Retinal pigment epithelial cell (primary cell): ENCODE measurements around the gene LPA.
"Not testable (repeated sequence)": the region's sequence is repeated elsewhere in the genome, so short reads cannot be mapped to it uniquely, and the experiment has no call there.

Experiments used
- DNase-seq: peaks from one replicate; pipeline ENCODE4 v3.0.0-alpha.2; 2010; ENCODE audit warnings: low read depth
- H3K4me3 ChIP-seq: 2 replicates; pipeline ENCODE4 v1.5.1; 2011; ENCODE audit warnings: mild to moderate bottlenecking, low read length, control low read depth, moderate library complexity
- TF ChIP-seq, protein P1 (sequence below): conservative IDR thresholded peaks from 2 replicates; pipeline ENCODE4 v1.5.1; 2011; ENCODE audit warnings: low read depth, low read length, control low read depth, inconsistent platforms

The LPA gene

DNA sequence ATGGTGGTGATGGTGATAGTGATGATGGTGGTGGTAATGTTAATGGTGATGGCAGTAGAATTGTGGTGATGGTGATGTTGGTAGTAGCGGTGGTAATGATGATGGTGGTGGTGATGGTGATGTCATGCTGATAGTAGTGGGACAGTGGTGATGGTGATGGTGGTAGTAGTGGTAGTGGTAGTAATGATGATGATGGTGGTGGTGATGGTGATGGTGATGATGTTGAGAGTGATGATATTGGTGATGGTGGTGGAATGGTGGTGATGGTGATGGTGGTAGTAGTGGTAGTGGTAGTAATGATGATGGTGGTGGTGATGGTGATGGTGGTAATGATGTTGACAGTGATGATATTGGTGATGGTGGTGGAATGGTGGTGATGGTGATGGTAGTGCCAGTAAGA is 128.8 kb downstream of the LPA start:
- TF ChIP-seq, protein P1, sequence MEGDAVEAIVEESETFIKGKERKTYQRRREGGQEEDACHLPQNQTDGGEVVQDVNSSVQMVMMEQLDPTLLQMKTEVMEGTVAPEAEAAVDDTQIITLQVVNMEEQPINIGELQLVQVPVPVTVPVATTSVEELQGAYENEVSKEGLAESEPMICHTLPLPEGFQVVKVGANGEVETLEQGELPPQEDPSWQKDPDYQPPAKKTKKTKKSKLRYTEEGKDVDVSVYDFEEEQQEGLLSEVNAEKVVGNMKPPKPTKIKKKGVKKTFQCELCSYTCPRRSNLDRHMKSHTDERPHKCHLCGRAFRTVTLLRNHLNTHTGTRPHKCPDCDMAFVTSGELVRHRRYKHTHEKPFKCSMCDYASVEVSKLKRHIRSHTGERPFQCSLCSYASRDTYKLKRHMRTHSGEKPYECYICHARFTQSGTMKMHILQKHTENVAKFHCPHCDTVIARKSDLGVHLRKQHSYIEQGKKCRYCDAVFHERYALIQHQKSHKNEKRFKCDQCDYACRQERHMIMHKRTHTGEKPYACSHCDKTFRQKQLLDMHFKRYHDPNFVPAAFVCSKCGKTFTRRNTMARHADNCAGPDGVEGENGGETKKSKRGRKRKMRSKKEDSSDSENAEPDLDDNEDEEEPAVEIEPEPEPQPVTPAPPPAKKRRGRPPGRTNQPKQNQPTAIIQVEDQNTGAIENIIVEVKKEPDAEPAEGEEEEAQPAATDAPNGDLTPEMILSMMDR: no peak

DNA sequence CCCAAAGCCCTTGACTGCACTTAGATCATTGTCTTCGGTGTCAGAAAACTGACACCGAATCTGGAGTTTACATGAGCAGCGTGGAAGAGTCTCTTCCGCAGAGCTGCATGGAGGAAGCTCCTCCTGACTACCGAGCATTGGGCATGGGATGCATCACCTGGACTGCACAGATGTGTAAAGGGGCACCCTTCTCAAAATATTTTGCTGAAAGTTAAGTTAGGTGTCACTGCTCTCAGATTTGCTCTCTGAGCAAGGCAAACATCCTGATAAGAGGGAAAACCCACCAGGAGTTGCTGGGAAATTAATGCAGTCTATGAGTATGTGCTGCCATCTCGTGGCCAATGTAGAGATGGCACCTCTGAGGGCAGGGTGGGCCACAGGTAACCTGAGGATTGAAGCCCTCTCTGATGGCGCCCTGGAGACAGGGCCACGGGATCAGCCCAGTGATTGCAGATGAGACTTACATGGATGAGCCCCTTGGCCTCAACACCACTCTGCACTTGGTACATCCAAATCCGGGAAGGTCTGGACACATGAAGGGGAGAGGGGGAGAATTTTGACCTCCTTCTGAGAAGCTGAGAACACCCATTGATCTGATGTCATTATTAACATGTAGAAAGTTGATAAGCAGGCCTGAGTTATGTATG is 129.9 kb downstream of the LPA start:
- no peak overlapping the region for H3K4me3 ChIP-seq
- no peak for DNase-seq
- TF ChIP-seq, protein P1: peak; percentile 92

More for the DNA sequence above, 128.8 kb downstream of the LPA start:
- no peak overlapping the region for H3K4me3 ChIP-seq
- DNase-seq: no peak

DNA sequence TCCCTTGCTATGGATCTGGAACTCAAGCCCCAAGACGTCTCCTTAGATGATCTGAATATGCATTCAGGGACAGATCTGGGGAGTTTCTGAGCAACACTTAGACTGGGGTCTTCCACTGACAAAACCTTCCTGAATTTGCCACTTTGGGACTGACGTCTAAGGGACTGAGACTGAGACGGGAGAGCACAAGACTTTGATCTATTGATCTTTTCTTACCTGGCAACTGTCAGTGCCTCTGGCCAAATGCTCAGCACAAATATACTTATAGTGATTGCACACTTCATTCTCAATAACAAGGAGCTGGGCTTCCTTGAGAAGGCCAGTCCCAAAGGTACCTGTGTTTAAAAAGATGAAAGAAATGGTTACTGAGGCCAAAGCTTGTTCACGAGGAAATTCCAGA is 131.8 kb downstream of the LPA start:
- no peak for DNase-seq
- TF ChIP-seq, protein P1: no peak
- H3K4me3 ChIP-seq: no peak overlapping the region

DNA sequence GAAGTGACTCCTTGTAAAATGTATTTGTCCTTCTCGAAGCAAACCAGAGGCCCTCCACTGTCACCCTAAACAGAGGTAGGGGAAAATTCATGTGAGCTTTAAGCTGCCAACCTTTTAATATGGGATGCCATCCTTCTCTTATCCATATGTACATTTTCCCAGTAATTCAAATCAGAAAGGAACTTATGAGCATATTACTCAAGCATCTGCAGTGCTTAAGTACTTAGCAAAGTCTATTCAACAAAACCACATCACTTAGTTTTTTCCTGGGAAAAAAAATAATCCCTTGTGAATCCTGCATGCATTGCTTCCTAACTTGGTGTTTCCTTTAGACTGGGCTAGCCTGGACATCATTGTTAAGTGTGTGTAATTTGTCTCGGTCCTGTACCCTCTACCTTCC is 132.2 kb downstream of the LPA start:
- no peak for DNase-seq
- H3K4me3 ChIP-seq: no peak overlapping the region
- TF ChIP-seq, protein P1: no peak

DNA sequence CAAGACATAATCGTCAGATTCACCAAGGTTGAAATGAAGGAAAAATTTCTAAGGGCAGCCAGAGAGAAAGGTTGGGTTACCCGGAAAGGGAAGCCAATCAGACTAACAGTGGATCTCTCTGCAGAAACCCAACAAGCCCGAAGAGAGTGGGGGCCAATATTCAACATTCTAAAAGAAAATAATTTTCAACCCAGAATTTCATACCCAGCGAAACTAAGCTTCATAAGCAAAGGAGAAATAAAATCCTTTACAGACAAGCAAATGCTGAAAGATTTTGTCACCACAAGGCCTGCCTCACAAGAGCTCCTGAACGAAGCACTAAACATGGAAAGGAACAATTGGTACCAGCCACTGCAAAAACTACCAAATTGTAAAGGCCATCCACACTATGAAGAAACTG is 134.6 kb downstream of the LPA start:
- not testable (repeated sequence) for DNase-seq

DNA sequence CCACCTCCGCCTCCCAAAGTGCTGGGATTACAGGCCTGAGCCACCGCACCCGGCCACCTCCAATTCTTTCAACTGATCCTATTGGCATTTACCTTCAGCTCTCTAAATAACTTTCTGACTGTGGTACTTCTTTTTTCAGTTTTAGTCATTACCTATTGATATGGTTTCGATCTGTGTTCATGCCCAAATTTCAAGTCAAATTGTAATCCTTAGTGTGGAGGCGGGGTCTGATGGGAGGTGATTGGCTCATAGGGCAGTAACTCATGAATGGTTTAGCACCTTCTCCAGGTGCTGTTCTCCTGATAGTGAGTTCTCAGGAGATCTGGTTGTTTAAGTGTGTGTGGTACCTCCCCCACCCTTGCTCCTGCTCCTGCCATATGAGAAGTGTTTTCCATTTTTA is 140.9 kb downstream of the LPA start:
- DNase-seq: no peak
- H3K4me3 ChIP-seq: no peak overlapping the region
- TF ChIP-seq, protein P1: no peak

More for the DNA sequence above, 134.6 kb downstream of the LPA start:
- not testable (repeated sequence) for H3K4me3 ChIP-seq

DNA sequence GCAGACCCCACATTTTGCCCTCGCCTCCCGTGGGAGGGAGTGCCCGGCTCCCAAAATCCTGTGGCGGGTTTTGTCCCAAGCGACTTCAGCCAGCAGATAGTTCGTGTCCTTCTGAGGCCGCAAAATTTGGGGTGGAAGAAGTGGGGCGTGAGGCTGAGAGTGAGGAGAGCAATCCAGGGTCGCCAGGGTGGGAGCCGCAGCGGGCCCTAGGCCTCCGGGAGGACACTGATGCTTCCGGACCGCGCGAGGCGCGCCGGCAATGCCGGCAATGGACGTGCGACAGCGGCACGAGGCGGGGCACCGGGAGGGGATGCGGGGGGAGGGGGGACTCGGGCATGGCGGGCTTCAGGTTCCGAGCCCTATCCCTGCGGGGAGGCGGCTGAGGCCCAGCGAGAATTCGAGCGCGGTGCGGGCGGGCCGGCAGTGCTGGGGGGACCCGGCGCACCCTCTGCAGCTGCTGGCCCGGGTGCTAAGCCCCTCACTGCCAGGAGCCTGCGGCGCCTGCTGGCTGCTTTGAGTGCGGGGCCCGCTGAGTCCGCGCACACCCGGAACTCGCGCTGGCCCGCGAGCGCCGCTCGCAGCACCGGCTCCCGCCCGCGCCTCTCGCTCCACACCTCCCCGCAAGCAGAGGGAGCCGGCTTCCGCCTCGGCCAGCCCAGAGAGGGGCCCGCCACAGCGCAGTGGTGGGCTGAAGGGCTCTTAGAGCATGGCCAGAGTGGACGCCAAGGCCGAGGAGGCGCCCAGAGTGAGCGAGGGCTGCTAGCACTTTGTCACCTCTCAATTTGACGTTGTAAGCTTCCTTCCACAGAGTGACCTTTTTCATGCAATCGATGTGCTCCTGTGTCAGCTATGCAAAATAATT is 143.8 kb downstream of the LPA start:
- DNase-seq: no peak
- TF ChIP-seq, protein P1: no peak
- peak overlapping the region; percentile 59 for H3K4me3 ChIP-seq
